GM12865 (cell line): ENCODE measurements around the gene FAM227B.
"Not testable (repeated sequence)": the region's sequence is repeated elsewhere in the genome, so short reads cannot be mapped to it uniquely, and the experiment has no call there.

ENCODE experiments used
- DNase-seq: peaks from one replicate; pipeline ENCODE4 v3.0.0; 2010; ENCODE audit warnings: low read depth
- H3K4me3 ChIP-seq: 2 replicates; pipeline ENCODE4 v1.5.1; 2011; ENCODE audit warnings: mild to moderate bottlenecking, low read depth, low read length, control low read depth
- TF ChIP-seq, protein P1 (sequence below): IDR thresholded peaks from 2 replicates; pipeline ENCODE4 v1.5.1; 2011; ENCODE audit warnings: low read length, control low read depth, low read depth, inconsistent platforms; ENCODE audit not compliant: insufficient read depth; ENCODE audit errors: missing control alignments

The FAM227B gene

DNA sequence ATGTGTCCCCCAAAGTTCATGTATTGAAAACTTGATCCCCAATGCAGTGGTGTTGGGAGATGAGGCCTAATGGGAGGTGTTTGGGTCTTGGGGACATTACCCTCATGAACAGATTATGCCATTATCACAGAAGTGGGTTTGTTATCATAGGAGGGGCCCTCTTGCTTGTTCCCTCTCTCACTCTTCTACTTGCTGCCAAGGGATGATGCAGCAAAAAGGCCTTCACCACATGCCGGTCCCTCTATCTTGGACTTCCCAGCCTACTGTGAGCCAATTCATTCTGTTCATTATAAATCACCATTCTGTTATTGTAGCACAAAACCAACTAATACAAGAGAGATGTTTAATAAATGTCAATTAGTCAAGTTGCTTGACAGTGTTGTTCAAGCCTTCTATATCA lies 47.2 kb downstream of the FAM227B start:
- TF ChIP-seq, protein P1, sequence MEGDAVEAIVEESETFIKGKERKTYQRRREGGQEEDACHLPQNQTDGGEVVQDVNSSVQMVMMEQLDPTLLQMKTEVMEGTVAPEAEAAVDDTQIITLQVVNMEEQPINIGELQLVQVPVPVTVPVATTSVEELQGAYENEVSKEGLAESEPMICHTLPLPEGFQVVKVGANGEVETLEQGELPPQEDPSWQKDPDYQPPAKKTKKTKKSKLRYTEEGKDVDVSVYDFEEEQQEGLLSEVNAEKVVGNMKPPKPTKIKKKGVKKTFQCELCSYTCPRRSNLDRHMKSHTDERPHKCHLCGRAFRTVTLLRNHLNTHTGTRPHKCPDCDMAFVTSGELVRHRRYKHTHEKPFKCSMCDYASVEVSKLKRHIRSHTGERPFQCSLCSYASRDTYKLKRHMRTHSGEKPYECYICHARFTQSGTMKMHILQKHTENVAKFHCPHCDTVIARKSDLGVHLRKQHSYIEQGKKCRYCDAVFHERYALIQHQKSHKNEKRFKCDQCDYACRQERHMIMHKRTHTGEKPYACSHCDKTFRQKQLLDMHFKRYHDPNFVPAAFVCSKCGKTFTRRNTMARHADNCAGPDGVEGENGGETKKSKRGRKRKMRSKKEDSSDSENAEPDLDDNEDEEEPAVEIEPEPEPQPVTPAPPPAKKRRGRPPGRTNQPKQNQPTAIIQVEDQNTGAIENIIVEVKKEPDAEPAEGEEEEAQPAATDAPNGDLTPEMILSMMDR, result no peak
- H3K4me3 ChIP-seq, result no peak overlapping the region
- DNase-seq, result no peak

- H3K4me3 ChIP-seq, result no peak overlapping the region
- DNase-seq, result no peak
- TF ChIP-seq, protein P1, result no peak
These were observed 49.9 kb downstream of the FAM227B start for GRCh38 chr15:49570672-49571071.

- DNase-seq, result no peak
- H3K4me3 ChIP-seq, result no peak overlapping the region
- TF ChIP-seq, protein P1, result no peak
These were observed 50.4 kb downstream of the FAM227B start for GRCh38 chr15:49570174-49570573.

DNA sequence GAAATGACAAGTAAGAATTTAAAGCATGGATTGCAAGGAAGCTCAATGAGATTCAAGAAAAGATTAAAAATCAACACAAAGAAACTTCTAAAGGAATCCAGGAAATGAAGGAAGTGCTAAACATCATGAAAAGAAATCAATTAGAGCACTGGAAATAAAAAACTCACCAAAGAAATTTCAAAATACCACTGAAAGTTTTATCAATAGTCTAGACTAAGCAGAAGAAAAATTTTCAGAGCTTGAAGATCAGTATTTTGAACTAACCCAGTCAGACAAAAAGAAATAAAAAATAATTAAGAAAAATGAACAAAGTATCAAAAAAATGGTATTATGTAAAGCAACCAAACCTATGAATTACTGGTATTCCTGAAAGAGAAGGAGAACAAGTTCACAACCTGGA lies 60.6 kb downstream of the FAM227B start:
- TF ChIP-seq, protein P1, result no peak
- DNase-seq, result no peak
- no peak overlapping the region for H3K4me3 ChIP-seq

- no peak overlapping the region for H3K4me3 ChIP-seq
- TF ChIP-seq, protein P1, result no peak
- DNase-seq, result no peak
These were observed 61.7 kb downstream of the FAM227B start for GRCh38 chr15:49558929-49559328.

- H3K4me3 ChIP-seq, result no peak overlapping the region
- TF ChIP-seq, protein P1, result no peak
- DNase-seq, result no peak
These were observed 64.2 kb downstream of the FAM227B start for GRCh38 chr15:49556437-49556836.

DNA sequence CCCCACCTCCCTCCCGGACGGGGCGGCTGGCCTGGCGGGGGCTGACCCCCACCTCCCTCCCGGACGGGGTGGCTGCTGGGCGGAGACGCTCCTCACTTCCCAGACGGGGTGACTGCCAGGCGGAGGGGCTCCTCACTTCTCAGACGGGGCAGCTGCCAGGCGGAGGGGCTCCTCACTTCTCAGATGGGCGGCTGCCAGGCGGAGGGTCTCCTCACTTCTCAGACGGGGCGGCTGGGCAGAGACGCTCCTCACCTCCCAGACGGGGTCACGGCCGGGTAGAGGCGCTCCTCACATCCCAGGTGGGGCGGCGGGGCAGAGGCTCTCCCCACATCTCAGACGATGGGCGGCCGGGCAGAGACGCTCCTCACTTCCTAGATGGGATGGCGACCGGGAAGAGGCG lies 70.3 kb downstream of the FAM227B start:
- H3K4me3 ChIP-seq, result not testable (repeated sequence)

More for the DNA sequence above, 70.3 kb downstream of the FAM227B start:
- not testable (repeated sequence) for DNase-seq
